Measurements from ENCODE around the gene ZNF444. TPM values are rescaled to one million over a fixed set of nuclear protein-coding genes. Genes with fewer than 3 reads are reported as not detected.

ZNF444 gene
- total RNA-seq: 21.8 and 26.1 TPM in 2 replicates

GRCh38 chr19:56140583-56141416 lies at the start of gene ZNF444:
Gene ZNF444, plus strand, starts transcription at chr19:56141287. Its CDS starts 5,625 bp downstream, at chr19:56146912.

GRCh38 chr19:56121180-56122167 lies 19.6 kb upstream of the ZNF444 start, which contains the start of gene ZNF787:
Gene ZNF787, minus strand, starts transcription at chr19:56121295. Its CDS starts 18,078 bp downstream, at chr19:56103217.

GRCh38 chr19:56175861-56176307 lies 34.8 kb downstream of the ZNF444 start, which contains the start of gene GALP:
Gene GALP, plus strand, starts transcription at chr19:56176008. Its CDS starts 1,101 bp downstream, at chr19:56177109.

GRCh38 chr19:56197646-56198045 lies 56.6 kb downstream of the ZNF444 start, which contains the start of gene ZSCAN5B:
Gene ZSCAN5B, minus strand, starts transcription at chr19:56197783. Its CDS starts 4,731 bp downstream, at chr19:56193052.

GRCh38 chr19:56201973-56202372 lies 60.9 kb downstream of the ZNF444 start, which contains the start of gene ZSCAN5C:
Gene ZSCAN5C, plus strand, starts transcription at chr19:56202273. Its CDS starts 3,641 bp downstream, at chr19:56205914.

Other genes starting within 250 kb of the ZNF444 start
- gene NLRP13, start 209.0 kb upstream of the ZNF444 start, total RNA-seq: not detected in 2 replicates
- gene NLRP8, start 193.5 kb upstream of the ZNF444 start, total RNA-seq: not detected in 2 replicates
- gene NLRP5, start 154.5 kb upstream of the ZNF444 start, total RNA-seq: not detected in 2 replicates
- 28.5 and 36.5 TPM in 2 replicates for gene ZNF787, start 20.0 kb upstream of the ZNF444 start, total RNA-seq
- not detected in 2 replicates for gene GALP, start 34.7 kb downstream of the ZNF444 start, total RNA-seq
- not detected in 2 replicates for gene ZSCAN5B, start 56.5 kb downstream of the ZNF444 start, total RNA-seq
- not detected in 2 replicates for gene ZSCAN5C, start 61.0 kb downstream of the ZNF444 start, total RNA-seq
- not detected in 2 replicates for gene EDDM13, start 131.5 kb downstream of the ZNF444 start, total RNA-seq
- gene ZSCAN5A, start 173.6 kb downstream of the ZNF444 start, total RNA-seq: 2.0 and 2.8 TPM in 2 replicates

Measured in mesangial cell (primary cell).